ENCODE results near the gene NKAIN2. TPM values are rescaled to one million over a fixed set of nuclear protein-coding genes. Genes with fewer than 3 reads are reported as not detected.

NKAIN2 gene
- total RNA-seq, 1 experiment from 2014 or later, result not detected

DNA sequence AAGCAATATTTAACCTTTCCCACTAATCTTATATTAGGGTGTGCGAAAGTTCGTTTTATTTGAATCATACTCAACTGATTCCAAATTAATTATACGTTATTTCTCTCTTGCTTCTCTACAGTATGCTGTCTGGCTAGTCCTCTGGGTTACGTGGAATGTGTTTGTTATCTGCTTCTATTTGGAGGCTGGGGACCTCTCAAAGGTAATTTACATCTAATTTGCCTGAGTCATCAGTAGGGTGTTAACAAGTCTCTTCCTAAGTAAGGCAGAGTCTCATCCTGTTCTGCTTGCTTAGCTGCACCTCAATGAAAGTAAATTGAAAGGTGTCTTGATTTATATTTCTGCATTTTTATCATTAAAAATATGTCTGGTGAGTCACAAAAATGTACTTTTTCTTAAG lies 551.5 kb downstream of the NKAIN2 start:
- Histone ChIP-seq H3K4me1 (ENCODE audit: control insufficient read depth in 1 of 2, insufficient read depth in 2 of 2, low read length in 2 of 2) (no peaks in the 10 kb centered on the region), H3K27ac (ENCODE audit: low read depth, low read length) (no peak overlapping the region), H3K9ac (ENCODE audit: low read length) (no peak overlapping the region), H3K79me2 (ENCODE audit: insufficient read depth, low read length) (no peaks in the 10 kb centered on the region), H3K9me2 (ENCODE audit: insufficient read depth) (no peaks in the 10 kb centered on the region), H3K4me2 (ENCODE audit: low read length) (no peak overlapping the region), H3K9me3 (ENCODE audit: control insufficient read depth in 1 of 2, insufficient read depth in 1 of 2, low read depth in 1 of 2, low read length in 2 of 2) (no peaks in the 10 kb centered on the region), H2AFZ (ENCODE audit: low read depth, low read length, poor library complexity, severe bottlenecking) (no peak overlapping the region), H3K4me3 (replicated peaks in 1 of 2; ENCODE audit: low read depth in 1 of 2, low read length in 2 of 2) (no peak overlapping the region), H4K20me1 (ENCODE audit: insufficient read depth) (no peaks in the 10 kb centered on the region), H3K27me3 (ENCODE audit: insufficient read depth, low read length) (peaks cover 11% of the 10 kb centered on the region; the same call in 1 of the 2 replicates), H3K36me3 (ENCODE audit: control insufficient read depth in 1 of 2, insufficient read depth in 2 of 2, low read length in 2 of 2) (no peaks in the 10 kb centered on the region)
- ChIA-PET RAD21 (ENCODE audit: low non-redundant PET in 1 of 2, low total read pairs in 2 of 2, uncharacterized antibody in 2 of 2, unreplicated experiment in 2 of 2) (no interaction called here), CTCF (no interaction called here), POLR2A (no interaction called here)
- intact Hi-C loops (cut with micrococcal nuclease), result no loop called here
- TF ChIP-seq RAD21 (IDR thresholded peaks at IDR 0.05; ENCODE audit: low read depth), result no peak
- TF ChIP-seq, protein P1, sequence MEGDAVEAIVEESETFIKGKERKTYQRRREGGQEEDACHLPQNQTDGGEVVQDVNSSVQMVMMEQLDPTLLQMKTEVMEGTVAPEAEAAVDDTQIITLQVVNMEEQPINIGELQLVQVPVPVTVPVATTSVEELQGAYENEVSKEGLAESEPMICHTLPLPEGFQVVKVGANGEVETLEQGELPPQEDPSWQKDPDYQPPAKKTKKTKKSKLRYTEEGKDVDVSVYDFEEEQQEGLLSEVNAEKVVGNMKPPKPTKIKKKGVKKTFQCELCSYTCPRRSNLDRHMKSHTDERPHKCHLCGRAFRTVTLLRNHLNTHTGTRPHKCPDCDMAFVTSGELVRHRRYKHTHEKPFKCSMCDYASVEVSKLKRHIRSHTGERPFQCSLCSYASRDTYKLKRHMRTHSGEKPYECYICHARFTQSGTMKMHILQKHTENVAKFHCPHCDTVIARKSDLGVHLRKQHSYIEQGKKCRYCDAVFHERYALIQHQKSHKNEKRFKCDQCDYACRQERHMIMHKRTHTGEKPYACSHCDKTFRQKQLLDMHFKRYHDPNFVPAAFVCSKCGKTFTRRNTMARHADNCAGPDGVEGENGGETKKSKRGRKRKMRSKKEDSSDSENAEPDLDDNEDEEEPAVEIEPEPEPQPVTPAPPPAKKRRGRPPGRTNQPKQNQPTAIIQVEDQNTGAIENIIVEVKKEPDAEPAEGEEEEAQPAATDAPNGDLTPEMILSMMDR (IDR thresholded peaks at IDR 0.05 in 2 of 3, conservative IDR thresholded peaks at IDR 0.05 in 1 of 3; ENCODE audit: borderline replicate concordance in 1 of 3, insufficient read depth in 1 of 3, low read depth in 2 of 3, low read length in 2 of 3), result no peak
- ATAC-seq, result no peak
- BruUV-seq (replicated peaks), result no TSS peak
- no peak for DNase-seq (ENCODE audit: low read depth, low spot score)

DNA sequence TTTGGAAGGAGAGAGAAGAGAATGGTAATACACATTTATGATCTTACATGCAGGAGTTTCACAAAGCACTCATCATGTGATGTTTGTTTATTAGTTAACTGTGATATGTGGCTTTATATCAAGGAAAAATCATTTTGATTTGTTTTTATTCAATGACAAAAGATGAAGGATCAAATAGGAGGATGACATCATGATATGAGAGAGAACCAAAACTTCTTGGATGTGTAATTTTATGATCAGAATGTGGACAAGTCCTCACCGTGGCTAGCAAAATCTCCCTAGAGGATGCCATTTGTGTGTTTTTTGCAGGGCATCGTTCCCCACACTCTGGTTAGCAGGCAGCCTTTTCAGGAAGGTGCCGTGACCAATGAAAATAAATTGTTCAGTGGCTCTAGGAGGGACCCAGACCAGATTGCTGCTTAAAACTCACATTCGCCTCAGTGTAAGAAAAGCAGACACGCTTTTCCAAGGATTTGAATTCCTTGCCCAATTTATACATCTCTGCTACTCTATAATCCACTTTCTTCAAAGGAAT lies 552.7 kb downstream of the NKAIN2 start:
- POLR2A ChIA-PET, result no interaction called here
- Histone ChIP-seq H3K9me2 (ENCODE audit: insufficient read depth) (no peaks in the 10 kb centered on the region), H3K4me3 (replicated peaks in 1 of 2; ENCODE audit: low read depth in 1 of 2, low read length in 2 of 2) (no peak overlapping the region), H3K27me3 (ENCODE audit: insufficient read depth, low read length) (peaks cover 11% of the 10 kb centered on the region; the same call in 1 of the 2 replicates), H3K4me2 (ENCODE audit: low read length) (no peak overlapping the region), H3K36me3 (ENCODE audit: control insufficient read depth in 1 of 2, insufficient read depth in 2 of 2, low read length in 2 of 2) (no peaks in the 10 kb centered on the region), H3K4me1 (ENCODE audit: control insufficient read depth in 1 of 2, insufficient read depth in 2 of 2, low read length in 2 of 2) (no peaks in the 10 kb centered on the region), H3K9me3 (ENCODE audit: control insufficient read depth in 1 of 2, insufficient read depth in 1 of 2, low read depth in 1 of 2, low read length in 2 of 2) (no peaks in the 10 kb centered on the region), H3K27ac (ENCODE audit: low read depth, low read length) (no peak overlapping the region), H2AFZ (ENCODE audit: low read depth, low read length, poor library complexity, severe bottlenecking) (no peak overlapping the region), H3K79me2 (ENCODE audit: insufficient read depth, low read length) (no peaks in the 10 kb centered on the region), H4K20me1 (ENCODE audit: insufficient read depth) (no peaks in the 10 kb centered on the region), H3K9ac (ENCODE audit: low read length) (no peak overlapping the region)
- BruUV-seq (replicated peaks), result no TSS peak
- CTCF ChIA-PET, result no interaction called here
- DNase-seq (ENCODE audit: low read depth, low spot score) (no peak), ATAC-seq (no peak)
- RAD21 ChIA-PET (ENCODE audit: low non-redundant PET in 1 of 2, low total read pairs in 2 of 2, uncharacterized antibody in 2 of 2, unreplicated experiment in 2 of 2), result no interaction called here
- intact Hi-C loops (cut with micrococcal nuclease), result no loop called here
- TF ChIP-seq, protein P2, sequence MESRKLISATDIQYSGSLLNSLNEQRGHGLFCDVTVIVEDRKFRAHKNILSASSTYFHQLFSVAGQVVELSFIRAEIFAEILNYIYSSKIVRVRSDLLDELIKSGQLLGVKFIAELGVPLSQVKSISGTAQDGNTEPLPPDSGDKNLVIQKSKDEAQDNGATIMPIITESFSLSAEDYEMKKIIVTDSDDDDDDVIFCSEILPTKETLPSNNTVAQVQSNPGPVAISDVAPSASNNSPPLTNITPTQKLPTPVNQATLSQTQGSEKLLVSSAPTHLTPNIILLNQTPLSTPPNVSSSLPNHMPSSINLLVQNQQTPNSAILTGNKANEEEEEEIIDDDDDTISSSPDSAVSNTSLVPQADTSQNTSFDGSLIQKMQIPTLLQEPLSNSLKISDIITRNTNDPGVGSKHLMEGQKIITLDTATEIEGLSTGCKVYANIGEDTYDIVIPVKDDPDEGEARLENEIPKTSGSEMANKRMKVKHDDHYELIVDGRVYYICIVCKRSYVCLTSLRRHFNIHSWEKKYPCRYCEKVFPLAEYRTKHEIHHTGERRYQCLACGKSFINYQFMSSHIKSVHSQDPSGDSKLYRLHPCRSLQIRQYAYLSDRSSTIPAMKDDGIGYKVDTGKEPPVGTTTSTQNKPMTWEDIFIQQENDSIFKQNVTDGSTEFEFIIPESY (IDR thresholded peaks at IDR 0.05; ENCODE audit: extremely low read depth, insufficient replicate concordance, low read length), result no peak
- no peak for TF ChIP-seq ZFX (IDR thresholded peaks at IDR 0.05)
- TF ChIP-seq JUND (IDR thresholded peaks at IDR 0.05), result no peak
- TF ChIP-seq CEBPB (IDR thresholded peaks at IDR 0.05; ENCODE audit: low read depth), result no peak
- no peak for TF ChIP-seq EZH2phosphoT487 (IDR thresholded peaks at IDR 0.05; ENCODE audit: borderline replicate concordance)
- no peak for TF ChIP-seq SIN3A (IDR thresholded peaks at IDR 0.05; ENCODE audit: low read depth)
- TF ChIP-seq, protein P3, sequence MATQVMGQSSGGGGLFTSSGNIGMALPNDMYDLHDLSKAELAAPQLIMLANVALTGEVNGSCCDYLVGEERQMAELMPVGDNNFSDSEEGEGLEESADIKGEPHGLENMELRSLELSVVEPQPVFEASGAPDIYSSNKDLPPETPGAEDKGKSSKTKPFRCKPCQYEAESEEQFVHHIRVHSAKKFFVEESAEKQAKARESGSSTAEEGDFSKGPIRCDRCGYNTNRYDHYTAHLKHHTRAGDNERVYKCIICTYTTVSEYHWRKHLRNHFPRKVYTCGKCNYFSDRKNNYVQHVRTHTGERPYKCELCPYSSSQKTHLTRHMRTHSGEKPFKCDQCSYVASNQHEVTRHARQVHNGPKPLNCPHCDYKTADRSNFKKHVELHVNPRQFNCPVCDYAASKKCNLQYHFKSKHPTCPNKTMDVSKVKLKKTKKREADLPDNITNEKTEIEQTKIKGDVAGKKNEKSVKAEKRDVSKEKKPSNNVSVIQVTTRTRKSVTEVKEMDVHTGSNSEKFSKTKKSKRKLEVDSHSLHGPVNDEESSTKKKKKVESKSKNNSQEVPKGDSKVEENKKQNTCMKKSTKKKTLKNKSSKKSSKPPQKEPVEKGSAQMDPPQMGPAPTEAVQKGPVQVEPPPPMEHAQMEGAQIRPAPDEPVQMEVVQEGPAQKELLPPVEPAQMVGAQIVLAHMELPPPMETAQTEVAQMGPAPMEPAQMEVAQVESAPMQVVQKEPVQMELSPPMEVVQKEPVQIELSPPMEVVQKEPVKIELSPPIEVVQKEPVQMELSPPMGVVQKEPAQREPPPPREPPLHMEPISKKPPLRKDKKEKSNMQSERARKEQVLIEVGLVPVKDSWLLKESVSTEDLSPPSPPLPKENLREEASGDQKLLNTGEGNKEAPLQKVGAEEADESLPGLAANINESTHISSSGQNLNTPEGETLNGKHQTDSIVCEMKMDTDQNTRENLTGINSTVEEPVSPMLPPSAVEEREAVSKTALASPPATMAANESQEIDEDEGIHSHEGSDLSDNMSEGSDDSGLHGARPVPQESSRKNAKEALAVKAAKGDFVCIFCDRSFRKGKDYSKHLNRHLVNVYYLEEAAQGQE (IDR thresholded peaks at IDR 0.05; ENCODE audit: low read depth), result no peak
- no peak for TF ChIP-seq ZNF274 (IDR thresholded peaks at IDR 0.05; ENCODE audit: low read depth, low read length)
- no peak for TF ChIP-seq EZH2 (IDR thresholded peaks at IDR 0.05)
- no peak for TF ChIP-seq CBX3 (IDR thresholded peaks at IDR 0.05; ENCODE audit: low read depth)
- TF ChIP-seq, protein P4, sequence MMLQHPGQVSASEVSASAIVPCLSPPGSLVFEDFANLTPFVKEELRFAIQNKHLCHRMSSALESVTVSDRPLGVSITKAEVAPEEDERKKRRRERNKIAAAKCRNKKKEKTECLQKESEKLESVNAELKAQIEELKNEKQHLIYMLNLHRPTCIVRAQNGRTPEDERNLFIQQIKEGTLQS (IDR thresholded peaks at IDR 0.05), result no peak
